GM19452 (cell line): ENCODE results near the gene ACOT4.
"Not testable (repeated sequence)": the region's sequence is repeated elsewhere in the genome, so short reads cannot be mapped to it uniquely, and the experiment has no call there.

Source experiments
- ATAC-seq: cut with Tn5 transposase; IDR thresholded peaks from one replicate; pipeline ENCODE4 v1.9.1; 2021; ENCODE audit not compliant: unreplicated experiment

Gene ACOT4

GRCh38 chr14:73576391-73576790 lies 15.3 kb upstream of the ACOT4 start:
- no peak for ATAC-seq

GRCh38 chr14:73577214-73577613 lies 14.5 kb upstream of the ACOT4 start:
- not testable (repeated sequence) for ATAC-seq

GRCh38 chr14:73582102-73582979 lies 9.3 kb upstream of the ACOT4 start:
- not testable (repeated sequence) for ATAC-seq

- ATAC-seq: no peak
Measured at GRCh38 chr14:73588695-73589094, 3.0 kb upstream of the ACOT4 start.

- no peak for ATAC-seq
Measured at GRCh38 chr14:73589116-73589515, 2.6 kb upstream of the ACOT4 start.

- ATAC-seq: not testable (repeated sequence)
Measured at GRCh38 chr14:73590673-73591004, 1.0 kb upstream of the ACOT4 start.

- ATAC-seq: no peak
Measured at GRCh38 chr14:73594491-73594890, 2.8 kb downstream of the ACOT4 start.

GRCh38 chr14:73599499-73599898 lies 7.8 kb downstream of the ACOT4 start:
- ATAC-seq: no peak

GRCh38 chr14:73602994-73603393 lies 11.3 kb downstream of the ACOT4 start:
- ATAC-seq: no peak

- no peak for ATAC-seq
Measured at GRCh38 chr14:73606271-73606670, 14.6 kb downstream of the ACOT4 start.

GRCh38 chr14:73607241-73607640 lies 15.6 kb downstream of the ACOT4 start:
- no peak for ATAC-seq

- no peak for ATAC-seq
Measured at GRCh38 chr14:73610687-73611086, 19.0 kb downstream of the ACOT4 start.

GRCh38 chr14:73612339-73613045 lies 20.8 kb downstream of the ACOT4 start, which contains the start of gene ACOT6:
ACOT6 (plus strand) TSS chr14:73612517; CDS start chr14:73612572, 55 bp downstream.
- ATAC-seq: peak; percentile 75

GRCh38 chr14:73613046-73613383 lies 21.3 kb downstream of the ACOT4 start:
- ATAC-seq: no peak

- no peak for ATAC-seq
Measured at GRCh38 chr14:73613419-73613963, 21.8 kb downstream of the ACOT4 start.

- no peak for ATAC-seq
Measured at GRCh38 chr14:73616831-73617230, 25.2 kb downstream of the ACOT4 start.

- ATAC-seq: no peak
Measured at GRCh38 chr14:73619524-73619923, 27.9 kb downstream of the ACOT4 start.

- ATAC-seq: no peak
Measured at GRCh38 chr14:73620268-73620667, 28.6 kb downstream of the ACOT4 start.

- ATAC-seq: no peak
Measured at GRCh38 chr14:73623504-73624054, 31.9 kb downstream of the ACOT4 start.

GRCh38 chr14:73625706-73626105 lies 34.0 kb downstream of the ACOT4 start:
- no peak for ATAC-seq

GRCh38 chr14:73627151-73627558 lies 35.5 kb downstream of the ACOT4 start:
- ATAC-seq: no peak
